Muscle layer of duodenum (tissue), 2 donors: ENCODE results near the gene LMTK3.

ENCODE experiments used
- H3K27ac ChIP-seq: one replicate; pipeline ENCODE4 v1.7.0; 2013; ENCODE audit warnings: mild to moderate bottlenecking, low read length
- H3K27me3 ChIP-seq: one replicate; pipeline ENCODE4 v1.7.0; 2013; ENCODE audit warnings: low read depth, mild to moderate bottlenecking, control low read depth, low read length
- H3K36me3 ChIP-seq, 2 donors: one replicate each; pipeline ENCODE4 v1.7.0; 2013; ENCODE audit warnings: low read length in 2 of 2, control low read depth in 1 of 2, mild to moderate bottlenecking in 1 of 2; ENCODE audit not compliant: insufficient read depth in 2 of 2, control insufficient read depth in 1 of 2
- H3K4me1 ChIP-seq, 2 donors: one replicate each; pipeline ENCODE4 v1.7.0; 2013; ENCODE audit warnings: low read length in 2 of 2, mild to moderate bottlenecking in 2 of 2, control low read depth in 1 of 2, moderate library complexity in 1 of 2; ENCODE audit not compliant: insufficient read depth in 2 of 2, control insufficient read depth in 1 of 2
- H3K4me3 ChIP-seq, 2 donors: one replicate each; pipeline ENCODE4 v1.7.0; 2013; ENCODE audit warnings: low read length in 2 of 2, low read depth in 1 of 2, mild to moderate bottlenecking in 1 of 2
- H3K9me3 ChIP-seq, 2 donors: one replicate each; pipeline ENCODE4 v1.7.0; 2013; ENCODE audit warnings: low read length in 2 of 2, control low read depth in 1 of 2, mild to moderate bottlenecking in 1 of 2; ENCODE audit not compliant: control insufficient read depth in 1 of 2
- donor health status: healthy.

LMTK3 gene

DNA sequence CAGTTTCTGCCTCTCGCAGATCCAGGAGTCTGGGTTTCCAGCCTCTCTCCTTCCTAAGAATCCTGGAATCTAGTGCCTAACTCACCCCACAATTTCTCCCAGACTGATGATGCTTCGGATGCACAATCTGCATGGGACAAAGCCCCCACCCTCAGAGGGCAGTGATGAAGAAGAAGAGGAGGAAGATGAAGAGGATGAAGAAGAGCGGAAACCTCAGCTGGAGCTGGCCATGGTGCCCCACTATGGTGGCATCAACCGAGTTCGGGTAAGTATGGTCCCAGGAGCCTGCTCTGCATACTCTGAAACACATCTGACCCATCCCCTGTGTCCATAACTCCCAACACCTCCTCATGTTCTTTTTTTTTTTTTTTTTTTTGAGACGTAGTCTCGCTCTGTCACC lies 65.1 kb downstream of the LMTK3 start:
- H3K4me3 ChIP-seq, result peak overlapping the region; percentile 88 to 95
- peak overlapping the region; percentile 94 for H3K27ac ChIP-seq
- peaks cover 30 to 37% of the 10 kb centered on the region in 2 donors for H3K36me3 ChIP-seq
- peaks cover 14% of the 10 kb centered on the region for H3K27me3 ChIP-seq
- no peaks in the 10 kb centered on the region for H3K9me3 ChIP-seq
- H3K4me1 ChIP-seq, result peaks cover 13 to 24% of the 10 kb centered on the region in 2 donors

- H3K9me3 ChIP-seq, result no peaks in the 10 kb centered on the region
- peak within 1 kb of the TSS; percentile 94 for H3K27ac ChIP-seq
- H3K4me3 ChIP-seq, result peak within 1 kb of the TSS; percentile 88 to 95
- peaks cover 23 to 30% of the 10 kb centered on the region in 2 donors for H3K36me3 ChIP-seq
- peaks cover 17% of the 10 kb centered on the region for H3K27me3 ChIP-seq
- peaks cover 13 to 24% of the 10 kb centered on the region in 2 donors for H3K4me1 ChIP-seq
These were observed 65.8 kb downstream of the LMTK3 start, which contains the start of gene GRWD1 for GRCh38 chr19:48445606-48446481. Gene GRWD1, plus strand, starts transcription at chr19:48445983. Its CDS starts 23 bp downstream, at chr19:48446006.

DNA sequence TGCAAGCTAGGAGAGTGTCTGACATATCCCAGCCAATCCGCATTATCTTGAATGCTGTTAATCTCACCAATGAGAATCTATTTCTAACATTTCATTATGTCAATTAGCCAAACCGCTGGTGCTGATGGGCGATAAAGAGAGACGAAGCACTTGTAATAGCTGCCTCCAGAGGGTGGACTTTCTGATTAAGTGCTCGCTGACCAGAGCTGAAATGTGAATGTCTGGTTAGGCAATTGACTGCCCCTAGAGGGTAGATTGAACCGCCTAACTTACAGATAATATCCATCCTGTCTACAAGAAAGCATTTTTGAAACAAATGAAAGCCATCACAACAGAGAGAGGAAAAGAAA lies 66.4 kb downstream of the LMTK3 start:
- Histone ChIP-seq H3K4me3 (peak overlapping the region; percentile 88 to 95), H3K4me1 (peaks cover 13 to 24% of the 10 kb centered on the region in 2 donors), H3K27me3 (peaks cover 17% of the 10 kb centered on the region), H3K36me3 (peaks cover 18 to 24% of the 10 kb centered on the region in 2 donors), H3K9me3 (no peaks in the 10 kb centered on the region), H3K27ac (peak overlapping the region; percentile 94)

- no peaks in the 10 kb centered on the region for H3K9me3 ChIP-seq
- peaks cover 13 to 24% of the 10 kb centered on the region in 2 donors for H3K4me1 ChIP-seq
- peaks cover 17% of the 10 kb centered on the region for H3K27me3 ChIP-seq
- H3K27ac ChIP-seq, result no peak overlapping the region
- peak overlapping the region; percentile 88 to 95 for H3K4me3 ChIP-seq
- peaks cover 14 to 21% of the 10 kb centered on the region in 2 donors for H3K36me3 ChIP-seq
These were observed 66.8 kb downstream of the LMTK3 start for GRCh38 chr19:48444936-48445200.

- H3K27ac ChIP-seq, result no peak overlapping the region
These were observed 67.3 kb downstream of the LMTK3 start for GRCh38 chr19:48444129-48444935.

GRCh38 chr19:48443731-48444128 lies 67.9 kb downstream of the LMTK3 start:
- Histone ChIP-seq H3K4me3 (peak overlapping the region in 1 of 2 donors; percentile 95), H3K27me3 (peaks cover 17% of the 10 kb centered on the region), H3K36me3 (peaks cover 13 to 15% of the 10 kb centered on the region in 2 donors), H3K27ac (no peak overlapping the region), H3K4me1 (peaks cover 13 to 24% of the 10 kb centered on the region in 2 donors), H3K9me3 (no peaks in the 10 kb centered on the region)

More at GRCh38 chr19:48444129-48444935, 67.3 kb downstream of the LMTK3 start:
- Histone ChIP-seq H3K4me1 (peaks cover 13 to 24% of the 10 kb centered on the region in 2 donors), H3K4me3 (peak overlapping the region; percentile 88 to 95), H3K27me3 (peaks cover 17% of the 10 kb centered on the region), H3K9me3 (no peaks in the 10 kb centered on the region), H3K36me3 (peaks cover 14 to 18% of the 10 kb centered on the region in 2 donors)

DNA sequence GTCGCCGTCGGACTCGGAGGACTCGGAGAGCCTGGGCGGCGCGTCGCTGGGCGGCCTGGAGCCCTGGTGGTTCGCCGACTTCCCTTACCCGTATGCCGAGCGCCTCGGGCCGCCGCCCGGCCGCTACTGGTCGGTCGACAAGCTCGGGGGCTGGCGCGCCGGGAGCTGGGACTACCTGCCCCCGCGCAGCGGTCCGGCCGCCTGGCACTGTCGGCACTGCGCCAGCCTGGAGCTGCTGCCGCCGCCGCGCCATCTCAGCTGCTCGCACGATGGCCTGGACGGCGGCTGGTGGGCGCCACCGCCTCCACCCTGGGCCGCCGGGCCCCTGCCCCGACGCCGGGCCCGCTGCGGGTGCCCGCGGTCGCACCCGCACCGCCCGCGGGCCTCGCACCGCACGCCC lies 68.4 kb downstream of the LMTK3 start:
- Histone ChIP-seq H3K4me3 (no peak overlapping the region), H3K36me3 (peaks cover 8 to 10% of the 10 kb centered on the region in 2 donors), H3K27ac (no peak overlapping the region), H3K27me3 (peaks cover 17% of the 10 kb centered on the region), H3K9me3 (no peaks in the 10 kb centered on the region), H3K4me1 (peaks cover 13 to 24% of the 10 kb centered on the region in 2 donors)

- Histone ChIP-seq H3K36me3 (peaks cover 0 to 2% of the 10 kb centered on the region in 2 donors), H3K27me3 (peaks cover 17% of the 10 kb centered on the region), H3K4me3 (no peak overlapping the region), H3K27ac (no peak overlapping the region), H3K9me3 (no peaks in the 10 kb centered on the region), H3K4me1 (peaks cover 13 to 24% of the 10 kb centered on the region in 2 donors)
These were observed 69.3 kb downstream of the LMTK3 start for GRCh38 chr19:48442116-48443035.

DNA sequence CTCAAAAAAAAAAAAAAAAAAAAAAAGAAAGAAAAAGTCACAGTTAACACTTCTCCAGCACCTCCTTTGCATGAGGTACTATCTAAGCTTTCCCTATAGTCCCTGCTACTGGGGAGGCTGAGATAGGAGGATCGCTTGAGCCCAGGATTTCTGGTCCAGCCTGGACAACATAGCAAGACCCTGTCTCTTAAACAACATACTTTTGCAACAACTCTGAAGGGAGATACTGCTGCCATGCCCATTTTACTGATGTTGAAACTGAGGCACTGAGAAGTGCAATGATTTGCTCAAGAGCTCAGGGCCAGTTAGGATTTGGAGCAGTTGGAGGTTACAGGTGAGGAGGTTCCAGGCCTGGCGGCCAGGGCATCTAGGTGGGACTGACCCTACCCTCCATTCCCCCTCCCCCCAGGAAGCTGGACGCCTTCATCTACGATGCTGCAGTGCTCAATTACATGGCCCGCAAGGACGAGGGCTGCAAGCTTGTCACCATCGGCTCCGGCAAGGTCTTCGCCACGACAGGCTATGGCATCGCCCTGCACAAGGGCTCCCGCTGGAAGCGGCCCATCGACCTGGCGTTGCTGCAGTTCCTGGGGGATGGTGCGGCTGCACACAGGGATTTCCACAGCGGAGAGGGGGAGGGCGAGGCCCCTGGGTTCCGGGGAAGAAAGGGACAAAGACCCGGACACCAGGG lies 70.1 kb downstream of the LMTK3 start:
- Histone ChIP-seq H3K36me3 (no peaks in the 10 kb centered on the region), H3K27me3 (peaks cover 17% of the 10 kb centered on the region), H3K4me3 (no peak overlapping the region), H3K27ac (no peak overlapping the region), H3K9me3 (no peaks in the 10 kb centered on the region), H3K4me1 (peaks cover 12 to 20% of the 10 kb centered on the region in 2 donors)

DNA sequence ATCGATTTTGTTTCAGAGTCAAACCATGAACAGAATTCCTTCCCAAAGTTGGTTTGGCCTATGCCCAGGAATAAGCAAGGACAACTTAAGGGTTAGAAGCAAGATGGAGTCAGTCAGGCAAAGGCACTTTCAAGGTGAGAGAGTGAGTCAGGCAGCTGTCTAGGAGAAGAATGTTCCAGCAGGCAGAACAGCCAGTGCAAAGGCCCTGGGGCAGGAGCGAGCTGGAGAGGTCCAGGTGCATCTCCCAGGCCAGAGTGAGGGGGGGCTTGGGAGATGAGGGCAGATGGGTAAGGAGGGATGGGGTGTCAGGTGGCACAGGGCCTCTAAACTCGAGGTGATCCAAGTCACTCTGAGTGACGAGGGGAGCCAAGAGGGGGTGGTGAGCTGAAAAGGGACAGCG lies 75.0 kb downstream of the LMTK3 start:
- H3K4me3 ChIP-seq, result no peak overlapping the region
- no peaks in the 10 kb centered on the region for H3K36me3 ChIP-seq
- H3K9me3 ChIP-seq, result no peaks in the 10 kb centered on the region
- no peak overlapping the region for H3K27ac ChIP-seq
- no peaks in the 10 kb centered on the region for H3K4me1 ChIP-seq
- H3K27me3 ChIP-seq, result peaks cover 4% of the 10 kb centered on the region
